Left forelimb (tissue), 1 donor: ENCODE measurements around the gene PNPO.

ENCODE experiments used
- DNase-seq: peaks from one replicate; pipeline ENCODE4 v3.0.0-alpha.2; 2018; ENCODE audit warnings: low spot score

Gene PNPO

DNA sequence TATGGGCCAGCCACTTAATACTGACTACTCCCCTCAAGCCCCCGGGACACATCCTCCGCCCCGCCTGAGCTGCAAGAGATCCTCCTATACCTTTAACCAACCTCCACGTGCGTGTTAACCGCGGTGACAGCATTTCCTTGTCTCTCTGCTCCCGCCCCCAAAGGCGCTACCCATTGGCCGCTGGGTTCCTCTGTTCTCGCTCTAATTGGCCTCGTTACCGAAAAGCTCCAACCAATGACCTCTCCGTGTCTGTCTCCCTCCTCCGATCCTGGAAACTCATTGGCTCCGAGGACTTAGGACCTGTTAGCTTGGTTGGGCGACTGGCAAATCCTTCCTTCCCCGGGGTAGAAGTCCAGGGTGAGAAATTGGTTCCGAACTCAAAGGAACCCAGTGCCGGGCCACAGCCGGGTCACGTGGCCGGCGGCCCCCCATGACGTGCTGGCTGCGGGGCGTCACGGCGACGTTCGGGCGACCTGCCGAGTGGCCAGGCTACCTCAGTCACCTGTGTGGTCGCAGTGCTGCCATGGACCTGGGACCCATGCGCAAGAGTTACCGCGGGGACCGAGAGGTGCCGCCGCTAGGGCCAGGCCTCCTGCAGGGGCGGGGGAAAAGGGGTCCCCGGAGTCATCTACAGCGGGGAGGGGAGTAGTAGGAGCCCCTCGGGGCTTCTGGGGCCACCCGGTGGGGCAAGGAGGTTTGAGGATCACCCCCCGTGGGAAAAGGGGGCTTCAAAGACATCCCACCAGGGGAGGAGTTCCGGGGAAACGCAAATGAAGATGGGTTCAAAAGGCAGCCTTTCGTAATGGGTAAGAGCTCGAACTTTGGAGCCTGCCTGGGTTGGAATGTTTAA lies at the start of gene PNPO:
TSS of gene PNPO (plus strand) at position 326 of the 850 bp plus-strand sequence. CDS start at position 431, 105 bp downstream.
- peak; percentile 90 for DNase-seq

DNA sequence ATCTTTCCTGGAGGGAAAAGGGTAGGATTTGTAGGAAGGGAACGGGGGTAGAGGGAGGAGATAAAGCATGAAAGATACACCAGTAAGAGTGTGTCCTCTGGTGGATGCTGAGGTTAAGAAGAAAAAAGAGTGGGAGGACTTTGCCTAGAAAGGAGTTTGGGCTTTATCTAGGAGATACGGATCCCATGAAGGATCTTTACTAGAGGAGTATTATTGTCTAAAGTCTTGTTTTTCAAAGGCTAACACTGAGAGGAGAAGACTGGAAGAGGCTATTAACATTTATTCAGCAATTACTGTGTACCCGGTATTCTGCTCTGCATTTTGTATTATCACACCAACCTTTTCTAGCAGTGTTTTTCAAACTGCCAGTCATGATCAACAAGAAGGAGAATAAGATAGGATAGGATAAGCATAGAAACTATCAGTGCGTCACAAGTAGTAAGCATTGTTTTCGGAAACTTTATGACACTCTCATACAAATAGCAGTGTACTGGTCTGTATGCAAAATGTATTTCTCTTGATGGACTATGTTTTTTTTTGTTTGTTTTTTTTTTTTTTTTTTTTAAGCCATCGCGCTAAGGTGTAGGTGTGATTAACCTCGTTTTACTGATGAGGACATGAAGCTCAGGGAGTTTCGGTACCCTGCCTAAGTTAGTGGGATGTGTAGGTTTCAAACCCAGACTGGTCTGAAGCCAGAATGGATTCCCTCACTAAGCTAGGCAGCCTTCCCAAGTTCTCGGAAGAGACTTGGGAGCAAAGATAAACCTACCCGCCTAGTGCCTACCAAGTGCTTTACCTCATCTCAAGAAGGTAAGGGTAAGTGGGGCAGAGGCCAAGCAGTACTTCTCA lies 46.6 kb upstream of the PNPO start:
- DNase-seq: no peak

DNA sequence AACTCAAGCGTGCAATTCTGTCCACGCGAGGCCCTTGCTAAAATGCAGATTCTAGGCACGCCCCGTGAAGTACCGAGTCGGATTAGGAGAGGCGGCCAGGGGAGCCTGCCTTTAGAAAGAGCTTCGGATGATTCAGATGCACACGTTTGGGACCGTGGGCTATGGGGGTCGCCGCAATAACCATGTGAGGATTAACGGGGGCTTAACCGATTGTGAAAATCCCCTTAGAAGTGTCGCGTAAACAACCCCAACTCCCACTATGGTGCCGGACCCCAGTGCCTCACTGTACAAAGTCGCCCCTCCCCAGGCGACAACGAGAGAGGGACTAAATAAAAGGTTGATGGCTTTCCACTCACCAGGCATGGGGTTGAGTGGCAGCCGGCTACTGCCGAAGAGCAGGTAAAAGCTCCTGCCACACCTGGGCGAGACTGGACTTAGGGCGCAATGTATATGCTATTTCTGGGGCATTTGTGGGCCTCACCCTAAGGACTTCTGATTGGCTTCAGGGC lies 46.0 kb upstream of the PNPO start:
- no peak for DNase-seq

DNA sequence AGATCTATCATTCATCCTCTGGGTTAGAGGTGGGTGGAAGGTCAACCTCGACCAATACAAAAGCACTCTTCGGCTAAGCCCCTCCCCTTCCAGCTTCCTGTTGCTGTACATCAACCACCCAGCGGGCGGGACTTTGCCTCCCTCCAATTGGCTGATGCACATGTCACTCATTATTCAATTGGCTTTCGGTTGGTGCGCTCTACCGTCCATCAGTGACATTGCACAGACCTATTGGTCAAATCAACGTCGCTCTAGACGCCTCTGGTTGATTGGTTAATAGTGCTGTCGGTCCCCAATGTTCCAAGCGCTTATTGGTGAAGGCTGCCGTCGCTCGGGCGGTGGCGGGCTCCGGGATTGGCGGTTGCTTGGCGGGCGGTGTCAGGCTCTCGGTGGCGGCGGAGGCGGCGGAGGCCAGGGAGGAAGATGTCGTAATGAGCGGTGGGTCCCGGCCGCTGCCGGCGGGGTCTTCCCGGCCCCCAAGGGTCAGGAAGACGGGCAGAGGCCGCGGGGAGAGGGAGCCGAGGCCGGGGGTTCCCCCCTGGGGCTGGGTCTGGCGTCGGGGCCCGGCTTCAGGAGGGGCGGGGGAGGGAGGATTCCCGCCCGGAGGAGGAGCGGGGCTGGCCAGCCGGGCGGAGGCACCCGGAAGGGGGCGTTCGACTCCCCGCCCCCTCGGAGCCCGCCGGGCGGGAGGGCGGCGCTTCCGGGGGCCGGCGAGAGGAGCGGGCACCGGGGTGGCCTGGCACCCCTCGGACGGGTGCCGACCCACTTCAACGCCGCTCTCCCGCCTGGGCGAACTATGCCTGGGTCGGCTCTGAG lies 45.3 kb upstream of the PNPO start, which contains the start of gene SP2:
TSS of gene SP2 (plus strand) at position 381 of the 816 bp plus-strand sequence. CDS start at position 432, 51 bp downstream.
- DNase-seq: peak; percentile 100

DNA sequence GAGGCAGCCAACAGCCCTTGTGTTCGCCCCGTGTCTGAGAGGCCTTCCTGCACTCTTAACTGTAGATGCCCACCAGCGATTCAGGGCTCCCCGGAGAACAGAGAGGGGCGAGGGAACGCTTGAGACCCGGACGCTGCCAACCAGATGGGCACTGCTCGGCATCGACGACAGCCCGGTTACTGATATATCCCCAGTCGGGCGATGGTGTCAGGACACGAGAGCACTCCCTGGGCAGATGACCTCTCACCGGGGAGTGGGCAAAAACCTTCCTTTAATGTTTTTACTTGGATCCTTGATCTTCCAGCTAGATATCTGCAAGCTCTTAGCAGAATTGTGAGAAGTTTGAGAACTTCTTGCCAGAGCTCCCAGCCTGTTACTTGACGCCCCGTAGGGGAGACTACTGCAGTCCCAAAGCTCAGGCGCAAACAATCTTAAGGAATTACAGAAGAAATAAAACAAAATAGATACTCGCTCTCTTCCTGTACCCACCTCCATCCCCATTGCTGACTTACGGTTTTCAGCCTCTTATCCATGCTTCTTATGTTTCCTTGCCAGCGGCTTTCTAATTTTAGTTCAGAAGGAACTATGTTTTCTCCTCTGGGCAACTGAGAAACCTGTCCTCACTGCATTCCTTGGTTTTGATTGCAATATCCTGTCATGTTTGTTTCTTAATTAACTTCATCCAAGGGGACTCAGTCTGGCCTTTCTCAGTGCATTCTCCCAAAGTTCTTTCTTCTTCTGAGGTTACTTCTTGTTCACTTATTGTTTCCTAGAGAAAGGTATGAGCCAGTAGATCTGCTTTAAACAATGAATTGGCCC lies 44.5 kb upstream of the PNPO start:
- DNase-seq: no peak

DNA sequence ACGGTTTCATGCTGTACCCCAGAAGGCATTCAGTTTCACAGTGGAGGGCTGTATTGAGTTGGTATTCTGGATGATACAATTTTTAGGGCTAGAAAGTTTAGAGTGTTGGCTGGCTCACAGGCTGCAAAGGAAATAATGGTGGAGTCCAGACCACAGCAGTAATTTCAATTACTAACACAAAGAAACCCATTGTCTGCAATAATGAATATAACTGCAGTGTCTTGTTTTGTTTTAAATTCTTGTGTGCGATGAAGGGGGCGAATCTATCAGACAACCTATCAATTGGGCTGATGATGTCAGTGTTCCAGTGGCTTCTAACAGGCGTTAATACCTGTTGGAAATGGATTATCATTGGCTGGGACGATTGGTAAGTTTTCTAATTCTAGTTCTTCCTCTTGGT lies 43.8 kb upstream of the PNPO start:
- DNase-seq: no peak

DNA sequence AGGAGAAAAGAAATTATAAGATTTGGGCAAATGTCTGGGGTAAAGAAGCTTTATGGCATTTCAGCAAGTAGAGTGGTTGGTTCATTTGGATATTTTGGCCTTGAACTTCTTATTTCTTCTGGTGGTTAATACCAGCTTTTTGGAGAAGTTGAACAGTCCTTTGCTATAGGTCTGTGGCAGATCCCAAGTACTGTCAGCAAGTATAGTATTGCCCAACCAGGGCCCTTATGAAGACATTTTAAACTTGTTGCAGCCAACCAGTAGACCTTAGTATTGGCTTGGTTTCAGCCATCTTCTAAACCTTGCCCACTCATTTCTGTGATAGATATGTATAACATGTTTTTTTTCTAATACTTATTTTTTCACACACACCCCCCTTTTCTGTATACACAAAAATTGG lies 43.1 kb upstream of the PNPO start:
- DNase-seq: no peak

DNA sequence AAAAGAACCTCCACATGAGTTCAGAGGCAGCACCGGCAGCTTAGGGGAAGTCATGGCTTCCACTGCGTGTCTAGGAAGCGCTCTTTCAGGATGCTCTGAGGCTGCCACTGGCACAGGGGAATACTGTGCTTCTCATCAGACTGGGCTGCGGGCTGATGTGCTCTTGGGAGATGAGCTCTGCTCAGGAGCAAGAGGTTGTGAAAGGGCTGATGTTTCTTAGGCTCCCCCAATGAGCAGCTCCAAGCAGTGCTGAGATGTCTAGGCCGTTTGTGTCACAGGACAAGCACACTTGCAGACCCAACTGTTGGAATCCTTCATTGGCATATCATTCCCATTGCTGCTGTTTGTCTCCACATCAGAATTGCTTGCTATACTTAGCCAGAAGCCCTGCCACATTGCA lies 41.7 kb upstream of the PNPO start:
- no peak for DNase-seq

DNA sequence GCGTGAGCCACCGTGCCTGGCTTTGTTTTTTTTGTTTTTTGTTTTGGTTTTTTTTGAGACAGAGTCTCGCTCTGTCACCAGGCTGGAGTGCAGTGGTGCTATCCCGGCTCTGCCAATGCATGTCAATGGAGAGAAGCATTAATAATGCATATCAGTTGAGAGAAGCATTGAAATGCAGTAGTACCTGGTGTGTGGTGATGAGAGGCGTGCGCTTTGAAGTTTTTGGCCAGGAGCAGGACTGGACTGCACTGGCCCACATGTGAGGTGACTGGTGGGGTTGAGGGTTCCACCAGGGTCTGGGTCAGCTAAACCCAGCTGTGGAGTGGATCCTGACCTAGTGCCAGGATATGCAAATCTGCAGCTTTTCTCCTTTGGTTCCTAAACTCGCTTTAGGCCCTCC lies 39.9 kb upstream of the PNPO start:
- DNase-seq: no peak

DNA sequence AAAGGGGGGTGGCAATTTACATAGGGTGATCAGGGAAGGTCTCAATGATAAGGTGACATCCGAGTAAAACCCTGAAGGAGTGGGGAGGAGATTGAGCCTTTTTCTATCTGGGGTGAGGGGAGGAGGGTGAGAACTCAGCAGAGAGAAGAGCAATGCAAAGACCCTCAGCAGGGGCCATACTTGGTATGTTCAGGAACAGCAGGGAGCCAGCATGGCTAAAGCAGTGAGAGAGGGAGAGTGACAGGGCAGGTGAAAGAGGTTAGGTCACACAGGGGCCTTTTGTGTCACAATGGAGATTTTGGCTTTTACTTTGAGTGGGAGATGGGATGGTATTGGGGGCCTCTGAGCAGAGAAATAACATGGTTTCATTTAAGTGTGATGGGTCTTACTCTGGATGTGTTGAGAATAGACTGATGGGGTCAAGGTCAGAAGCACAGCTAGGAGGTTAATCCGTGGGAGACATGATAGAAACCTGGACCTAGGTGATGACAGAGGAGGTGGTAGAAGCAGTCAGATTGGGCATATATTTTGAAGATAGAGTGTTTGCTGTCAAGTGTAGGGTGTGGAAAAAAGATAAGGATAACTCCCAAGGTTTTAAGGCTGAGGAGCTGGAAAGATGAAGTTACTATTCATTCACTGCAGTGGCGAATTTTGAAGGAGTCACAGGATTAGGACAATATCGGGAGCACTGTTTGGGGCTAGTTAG lies 39.2 kb upstream of the PNPO start:
- no peak for DNase-seq

DNA sequence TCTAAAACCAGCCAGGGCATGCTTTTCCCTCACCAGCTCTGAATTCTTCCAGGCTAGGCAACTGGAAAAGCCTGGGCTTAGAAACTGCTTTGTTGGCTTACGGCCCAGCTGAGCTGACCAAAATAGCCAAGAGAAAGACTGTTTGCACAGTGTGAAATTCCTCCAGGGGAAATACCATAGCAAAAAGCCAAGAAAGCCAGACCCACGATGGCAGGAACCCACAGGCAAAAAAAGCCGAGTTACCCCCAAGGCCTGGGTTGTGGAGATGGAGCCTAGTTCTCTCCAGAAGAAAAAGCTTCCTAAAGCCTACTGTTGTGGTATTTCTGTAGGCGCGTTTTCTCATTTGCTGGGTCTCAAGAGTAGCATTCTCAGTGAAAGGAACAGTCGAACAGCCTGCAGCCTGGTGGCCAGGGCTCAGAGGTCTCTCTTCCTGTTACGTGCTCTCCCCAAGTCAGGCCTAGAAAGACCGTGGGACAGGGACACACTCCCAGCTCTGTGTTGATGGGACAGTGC lies 36.1 kb upstream of the PNPO start:
- DNase-seq: peak; percentile 78

DNA sequence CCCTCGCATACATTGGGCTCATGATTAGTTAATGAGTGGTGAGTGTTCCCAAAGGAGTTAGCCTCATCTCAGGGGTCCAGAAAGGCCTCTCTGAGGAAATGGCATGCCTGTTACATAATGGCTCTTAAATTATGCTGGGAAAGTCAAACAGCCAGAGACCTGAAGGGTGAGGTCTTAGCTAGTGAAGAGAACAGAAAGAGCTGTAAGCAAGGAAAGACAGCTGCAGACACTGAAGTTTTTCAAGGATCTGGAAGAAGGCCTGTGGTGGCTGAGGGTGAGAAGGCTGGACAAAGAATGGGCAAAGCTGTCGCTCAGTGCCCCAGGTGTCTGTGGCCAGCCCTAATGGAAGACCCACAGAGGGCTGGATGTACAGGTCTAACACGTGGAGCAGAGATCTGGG lies 34.9 kb upstream of the PNPO start:
- DNase-seq: no peak

DNA sequence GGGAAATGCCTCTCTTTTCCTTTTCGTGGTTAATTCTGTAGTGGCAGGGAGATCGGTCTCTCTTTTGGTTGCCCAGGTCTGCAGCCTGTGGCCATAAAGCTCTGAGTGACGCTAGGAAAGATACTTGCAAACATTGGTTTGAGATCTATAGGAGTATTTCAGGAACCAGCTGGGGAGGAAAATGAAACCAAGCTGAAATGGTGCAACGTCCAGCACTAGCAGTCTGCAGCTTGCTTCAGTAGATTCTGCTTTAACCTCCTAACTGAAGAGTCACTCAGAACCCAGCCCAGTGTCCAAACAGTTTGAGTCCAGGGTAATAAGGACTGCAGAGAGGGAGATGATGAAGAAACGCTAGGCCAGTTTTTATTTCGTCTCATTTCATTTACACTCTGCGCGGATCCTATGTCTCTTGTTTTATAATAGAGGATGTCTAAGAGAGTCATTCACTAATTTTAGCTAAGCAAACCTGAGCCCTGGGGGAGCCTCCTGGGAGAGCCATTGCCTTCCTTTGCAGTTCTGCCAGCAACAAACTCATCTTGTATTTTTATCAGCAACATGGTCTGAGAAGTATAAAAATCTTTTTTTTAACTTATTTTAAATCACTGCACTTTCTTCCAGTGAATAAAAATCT lies 33.3 kb upstream of the PNPO start:
- DNase-seq: no peak

DNA sequence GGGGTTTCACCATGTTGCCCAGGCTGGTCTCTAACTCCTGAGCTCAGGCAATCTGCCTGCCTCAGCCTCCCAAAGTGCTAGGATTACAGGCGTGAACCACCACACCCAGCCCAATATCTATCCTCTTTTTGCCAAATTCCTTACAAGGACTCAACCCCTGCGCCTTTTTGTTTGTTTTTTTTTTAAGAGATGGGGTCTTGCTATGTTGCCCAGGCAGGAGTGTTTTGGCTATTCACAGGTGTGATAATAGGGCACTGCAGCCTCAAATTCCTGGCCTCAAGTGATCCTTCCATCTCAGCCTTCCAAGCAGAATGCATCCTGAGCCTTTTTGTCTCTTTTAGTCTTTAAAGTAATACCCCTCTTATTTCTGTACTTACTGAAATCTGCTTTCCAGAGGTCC lies 28.3 kb upstream of the PNPO start:
- DNase-seq: no peak

DNA sequence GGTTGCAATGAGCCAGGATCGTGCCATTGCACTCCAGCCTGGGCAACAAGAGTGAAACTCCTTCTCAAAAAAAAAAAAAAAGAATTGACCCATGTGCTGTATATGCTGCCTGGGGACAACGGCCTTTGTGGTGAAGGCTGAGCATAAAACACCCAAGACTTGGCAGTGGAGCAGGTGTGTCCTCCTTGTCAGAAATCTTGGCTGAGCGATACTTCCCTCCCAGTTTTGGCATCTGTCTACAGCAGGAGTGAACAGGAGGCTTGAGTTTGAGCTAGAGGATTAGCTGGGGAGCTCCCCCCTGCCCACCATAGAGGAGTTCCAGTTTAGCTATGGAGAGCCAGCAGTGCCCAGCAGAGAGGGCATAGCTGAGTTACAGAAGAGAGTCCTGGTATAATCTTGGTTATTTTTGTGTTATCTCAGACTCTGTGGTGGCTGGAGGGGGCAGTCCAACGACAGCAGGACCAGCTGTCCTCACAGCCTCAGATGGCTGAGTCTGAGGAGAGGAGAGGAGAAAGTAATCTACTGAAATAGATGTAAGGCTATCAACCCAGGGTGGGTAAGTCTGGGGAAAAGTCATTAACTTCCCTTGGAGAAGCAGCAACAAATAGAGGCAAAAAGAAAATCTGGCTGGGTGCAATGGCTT lies 26.9 kb upstream of the PNPO start:
- DNase-seq: no peak

DNA sequence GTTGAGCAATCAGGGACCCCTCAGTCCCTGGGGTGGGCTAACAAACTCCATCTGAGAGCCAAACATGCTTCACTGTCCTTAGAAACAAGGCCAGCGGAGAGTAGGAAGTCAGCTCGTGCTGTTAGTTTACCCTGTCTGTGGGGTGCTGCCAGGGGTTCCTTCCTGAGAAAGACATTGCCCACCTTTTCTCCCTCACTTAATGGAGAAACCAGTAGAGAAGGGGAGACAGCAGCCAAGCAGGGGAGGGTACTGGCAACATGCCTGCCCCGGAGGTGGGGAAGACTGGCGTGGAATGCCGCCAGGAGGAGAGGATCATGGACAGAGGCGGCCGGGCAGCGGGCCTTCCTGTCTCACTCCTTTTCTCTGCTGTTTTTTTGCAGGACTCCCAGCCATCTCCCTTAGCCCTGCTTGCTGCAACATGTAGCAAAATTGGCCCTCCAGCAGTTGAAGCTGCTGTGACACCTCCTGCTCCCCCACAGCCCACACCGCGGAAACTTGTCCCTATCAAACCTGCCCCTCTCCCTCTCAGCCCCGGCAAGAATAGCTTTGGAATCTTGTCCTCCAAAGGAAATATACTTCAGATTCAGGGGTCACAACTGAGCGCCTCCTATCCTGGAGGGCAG lies 25.5 kb upstream of the PNPO start:
- DNase-seq: peak; percentile 75

DNA sequence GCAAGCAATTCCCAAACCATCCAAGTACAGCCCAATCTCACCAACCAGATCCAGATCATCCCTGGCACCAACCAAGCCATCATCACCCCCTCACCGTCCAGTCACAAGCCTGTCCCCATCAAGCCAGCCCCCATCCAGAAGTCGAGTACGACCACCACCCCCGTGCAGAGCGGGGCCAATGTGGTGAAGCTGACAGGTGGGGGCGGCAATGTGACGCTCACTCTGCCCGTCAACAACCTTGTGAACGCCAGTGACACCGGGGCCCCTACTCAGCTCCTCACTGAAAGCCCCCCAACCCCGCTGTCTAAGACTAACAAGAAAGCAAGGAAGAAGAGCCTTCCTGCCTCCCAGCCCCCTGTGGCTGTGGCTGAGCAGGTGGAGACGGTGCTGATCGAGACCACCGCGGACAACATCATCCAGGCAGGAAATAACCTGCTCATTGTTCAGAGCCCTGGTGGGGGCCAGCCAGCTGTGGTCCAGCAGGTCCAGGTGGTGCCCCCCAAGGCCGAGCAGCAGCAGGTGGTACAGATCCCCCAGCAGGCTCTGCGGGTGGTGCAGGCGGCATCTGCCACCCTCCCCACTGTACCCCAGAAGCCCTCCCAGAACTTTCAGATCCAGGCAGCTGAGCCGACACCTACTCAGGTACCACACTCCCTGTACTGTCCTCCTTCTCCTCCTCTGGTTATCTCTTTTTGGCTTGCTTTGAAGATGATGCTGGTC lies 24.7 kb upstream of the PNPO start:
- DNase-seq: no peak

DNA sequence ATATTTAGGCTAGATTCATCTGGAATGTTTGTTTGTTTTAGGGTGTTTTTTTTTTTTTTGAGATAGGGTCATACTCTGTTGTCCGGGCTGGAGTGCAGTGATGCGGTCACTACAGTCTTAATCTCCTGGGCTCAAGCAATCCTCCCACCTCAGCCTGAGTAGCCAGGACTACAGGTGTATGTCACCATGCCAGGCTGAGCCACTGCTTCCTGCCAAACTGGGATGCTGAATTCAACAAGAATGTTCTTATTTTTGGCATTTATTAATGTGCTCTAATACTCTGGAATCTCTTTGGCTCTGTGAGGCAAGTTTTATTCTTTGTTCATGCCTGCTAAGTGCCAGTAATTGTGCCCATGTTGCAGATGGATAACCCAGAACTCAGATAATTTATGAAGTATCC lies 23.8 kb upstream of the PNPO start:
- no peak for DNase-seq
